ENCODE measurements around the gene TJP2.

TJP2 gene

DNA sequence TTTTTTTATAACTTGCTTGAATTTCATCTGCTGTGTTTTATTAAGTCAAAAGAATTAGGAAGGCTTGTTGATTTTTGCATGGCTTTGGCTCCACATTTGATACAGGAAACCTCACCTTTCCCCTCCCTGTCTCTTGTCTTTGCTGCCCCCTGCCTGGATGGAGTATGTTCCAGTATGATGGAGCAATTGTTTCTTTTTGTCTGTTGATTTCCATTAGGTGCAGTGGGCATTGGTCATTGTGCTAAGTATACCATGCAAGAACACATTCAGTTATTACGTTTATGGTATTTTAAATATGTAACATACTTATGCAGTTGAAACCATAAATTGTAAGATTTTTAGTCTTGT is 19.6 kb downstream of the TJP2 start:
- DNase-seq, result no peak

DNA sequence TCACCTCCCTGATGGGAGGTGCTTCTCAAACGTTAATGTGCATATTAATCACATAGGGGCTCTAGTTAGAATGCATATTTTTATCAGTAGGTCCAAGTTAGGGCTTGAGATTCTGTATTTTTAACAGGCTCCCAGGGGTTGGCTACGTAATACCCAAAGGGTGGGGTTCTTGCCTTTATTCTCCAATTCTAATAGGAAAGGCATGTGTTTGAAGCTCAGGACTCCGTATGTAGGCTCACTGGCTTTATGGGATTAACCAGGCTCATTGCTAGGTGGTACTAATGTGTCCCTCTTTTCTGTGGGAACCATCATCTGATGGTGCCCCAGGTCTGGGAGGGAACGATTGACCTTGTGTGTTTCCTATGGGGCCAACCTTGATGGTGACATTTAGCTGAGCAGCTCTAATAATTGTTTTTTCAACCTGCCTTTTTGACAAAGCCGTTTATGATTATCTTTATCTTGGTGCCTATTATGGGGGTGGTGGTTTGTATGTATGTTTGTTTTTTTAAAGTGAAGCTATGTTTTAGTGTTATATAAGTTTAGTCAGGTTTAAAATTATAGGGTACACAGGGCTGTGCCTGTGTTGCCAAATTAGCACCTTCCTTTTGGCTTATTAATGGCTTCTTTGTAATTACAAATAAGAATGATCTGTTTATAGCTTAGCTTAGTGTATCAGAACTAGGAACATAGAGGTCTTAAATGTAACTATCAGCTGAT is 20.8 kb downstream of the TJP2 start:
- no peak for DNase-seq

DNA sequence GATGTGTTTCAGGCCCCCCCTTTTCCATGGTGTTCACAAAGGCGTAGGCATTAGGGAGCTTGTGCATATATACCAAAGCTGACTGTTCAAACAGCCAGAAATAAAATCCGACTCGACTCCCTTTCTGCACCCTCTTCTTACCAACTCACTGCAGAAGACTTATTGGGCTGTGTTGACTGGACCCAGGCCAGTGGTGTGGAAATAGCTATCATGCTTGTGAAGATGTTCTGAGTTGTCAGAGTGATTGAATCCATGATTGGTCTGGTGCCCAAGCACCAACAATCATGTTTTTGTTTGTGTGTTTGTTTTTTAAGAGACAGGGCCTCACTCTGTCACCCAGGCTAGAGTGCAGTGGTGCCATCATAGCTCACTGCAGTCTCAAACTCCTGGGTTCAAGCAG is 21.6 kb downstream of the TJP2 start:
- DNase-seq, result no peak

DNA sequence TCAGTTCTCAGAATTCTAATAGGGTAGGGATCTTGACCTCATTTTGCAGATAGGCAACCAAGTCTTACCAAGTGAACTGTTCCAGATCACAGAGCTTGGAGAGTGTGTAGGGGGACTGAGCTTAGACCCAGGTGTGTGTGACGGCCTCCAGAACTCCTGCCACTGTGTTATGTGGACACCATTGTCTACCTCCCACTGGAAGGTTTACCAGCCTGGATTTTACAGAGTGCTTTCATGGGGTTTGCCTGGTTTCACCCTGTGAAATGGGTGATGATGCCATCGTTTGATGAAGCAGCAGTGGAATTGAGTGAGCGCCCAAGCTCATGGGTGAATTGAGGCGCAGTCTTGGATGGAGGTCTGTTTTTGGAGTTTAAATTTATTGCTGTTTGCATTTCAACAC is 23.6 kb downstream of the TJP2 start:
- no peak for DNase-seq

DNA sequence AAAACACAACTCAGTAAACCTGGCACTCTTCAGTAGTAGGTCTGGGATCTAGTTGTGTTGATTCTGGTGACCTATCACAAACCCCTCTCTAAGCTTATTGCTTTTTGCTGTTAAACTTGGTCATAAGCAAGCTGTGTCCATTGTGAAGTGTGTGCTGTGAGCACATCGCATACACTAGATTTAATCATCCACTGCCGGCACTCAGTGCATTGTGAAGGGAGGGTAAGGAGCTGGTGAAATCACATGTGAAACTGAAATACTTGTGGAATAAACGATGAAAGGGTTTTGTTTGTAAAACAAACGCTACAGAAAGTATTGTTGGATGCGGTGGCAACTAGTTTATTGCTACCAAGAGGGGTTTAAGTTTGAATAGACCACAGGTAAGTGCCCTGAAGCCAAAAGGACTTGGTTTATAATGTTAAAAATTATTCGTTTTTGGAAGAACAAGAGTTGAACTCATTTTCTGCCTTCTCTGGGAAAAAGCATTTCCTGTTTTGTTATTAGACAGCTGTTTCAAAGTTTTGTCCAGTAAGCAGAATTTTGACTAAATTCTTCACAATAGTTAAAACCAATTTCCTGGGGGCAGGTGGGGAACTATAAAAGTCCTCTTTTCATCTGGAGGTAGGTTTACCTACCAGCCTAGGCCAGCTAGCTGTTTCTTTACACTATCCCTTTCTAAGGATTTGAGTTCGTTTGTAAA is 24.6 kb downstream of the TJP2 start:
- no peak for DNase-seq

DNA sequence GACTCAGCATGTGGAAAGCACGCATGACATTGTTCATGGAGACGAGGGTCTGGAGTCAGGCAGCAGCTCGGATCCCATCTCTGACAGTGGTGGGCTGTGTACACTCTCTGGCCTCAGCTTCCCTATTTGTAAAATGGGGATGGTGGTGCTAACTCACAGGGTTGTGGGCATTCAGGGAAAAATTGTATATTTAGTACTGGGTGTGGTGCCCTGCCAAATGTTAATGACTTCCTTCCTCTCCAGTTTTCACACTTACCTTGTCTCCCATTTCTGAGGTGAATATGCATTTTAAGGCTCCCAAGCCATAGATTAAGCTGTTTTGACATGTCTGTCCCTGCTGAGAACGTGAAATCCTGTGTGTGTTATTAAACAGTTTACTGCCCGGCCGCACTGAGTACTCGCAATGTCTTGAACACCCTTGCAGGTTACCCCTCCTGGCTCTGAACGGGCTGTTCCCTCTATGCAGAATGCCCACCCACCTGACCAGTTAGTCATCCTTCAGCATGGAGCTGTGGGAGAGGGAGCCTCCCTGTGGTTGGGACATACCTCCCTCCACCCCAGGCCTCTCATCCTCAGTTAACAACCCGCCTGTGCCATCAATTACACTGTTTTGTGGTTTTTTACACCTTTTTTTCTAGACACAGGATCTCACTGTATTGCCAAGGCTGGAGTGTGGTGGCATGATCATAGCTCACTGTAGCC is 25.8 kb downstream of the TJP2 start:
- no peak for DNase-seq

DNA sequence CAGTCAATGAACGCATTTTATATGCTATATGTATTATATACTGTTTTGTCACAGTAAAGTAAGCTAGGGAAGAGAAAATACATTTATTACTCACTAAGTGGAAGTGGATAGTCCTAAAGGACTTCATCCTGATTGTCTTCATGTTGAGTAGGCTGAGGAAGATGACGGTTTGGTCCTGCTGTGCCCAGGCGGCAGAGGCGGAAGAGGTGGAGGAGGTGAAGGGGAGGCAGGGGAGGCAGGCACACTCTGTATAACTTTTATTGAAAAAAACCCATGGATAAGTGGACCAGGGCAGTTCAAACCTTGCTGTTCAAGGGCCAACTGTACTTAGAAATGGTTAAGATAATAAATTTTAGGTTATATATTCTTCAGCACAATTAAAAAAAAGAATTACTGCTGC is 28.5 kb downstream of the TJP2 start:
- no peak for DNase-seq

DNA sequence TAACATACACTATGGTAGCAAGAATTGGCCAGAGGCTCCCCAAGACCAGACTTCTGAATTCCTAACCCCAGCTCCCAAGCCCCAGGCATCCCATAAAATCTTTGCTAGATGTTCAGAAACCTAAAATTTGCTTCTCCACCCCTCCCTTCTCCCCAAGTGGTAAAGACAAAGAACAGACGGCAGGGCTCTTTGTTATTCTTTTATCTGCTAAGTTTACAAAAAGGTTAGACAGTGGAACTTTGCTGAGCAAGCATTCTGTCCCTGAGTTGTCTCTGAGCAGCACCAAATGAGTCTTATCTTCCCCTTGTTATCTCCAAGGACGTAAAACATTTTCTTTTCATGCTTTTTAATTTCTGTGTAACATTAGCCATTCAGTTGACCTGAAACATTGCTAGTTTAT is 30.2 kb downstream of the TJP2 start:
- no peak for DNase-seq

DNA sequence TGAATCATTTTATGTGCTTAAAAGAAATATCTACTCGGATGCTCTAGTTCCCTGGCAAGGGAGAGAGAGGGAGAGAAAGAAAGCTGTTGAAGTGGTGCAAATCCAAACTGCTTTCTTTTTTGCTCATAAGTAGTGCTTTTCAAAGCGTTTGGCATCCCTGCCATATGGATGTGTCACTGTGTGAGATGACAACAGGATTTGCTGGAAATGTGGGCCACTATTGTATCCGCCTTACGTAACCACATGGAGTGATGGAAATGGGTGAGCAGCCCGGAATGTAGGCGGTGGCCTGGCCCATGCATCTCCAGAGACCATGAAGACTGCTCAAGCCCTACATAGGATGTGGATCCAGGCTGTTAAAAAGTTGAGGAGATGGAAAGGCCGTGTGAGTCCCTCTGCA is 30.8 kb downstream of the TJP2 start:
- DNase-seq, result no peak

DNA sequence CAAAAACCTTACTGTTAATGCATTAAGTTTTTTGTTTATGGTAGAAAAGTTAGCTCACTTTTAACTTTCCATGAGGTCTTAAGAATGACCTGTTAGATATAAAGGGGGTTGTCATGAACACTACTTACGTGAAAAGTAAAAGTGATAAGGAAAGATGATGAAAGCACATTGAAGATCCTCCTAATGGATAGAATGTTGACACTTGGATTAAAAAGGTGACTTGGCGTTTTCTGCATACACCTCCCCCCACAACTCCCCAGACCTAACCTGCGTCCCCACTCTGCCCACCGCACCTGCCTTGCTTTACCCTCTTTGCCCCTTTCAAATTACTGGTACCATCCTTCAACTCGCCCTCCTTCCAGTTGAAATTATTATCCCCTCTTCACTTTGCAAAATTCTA is 32.0 kb downstream of the TJP2 start:
- no peak for DNase-seq

DNA sequence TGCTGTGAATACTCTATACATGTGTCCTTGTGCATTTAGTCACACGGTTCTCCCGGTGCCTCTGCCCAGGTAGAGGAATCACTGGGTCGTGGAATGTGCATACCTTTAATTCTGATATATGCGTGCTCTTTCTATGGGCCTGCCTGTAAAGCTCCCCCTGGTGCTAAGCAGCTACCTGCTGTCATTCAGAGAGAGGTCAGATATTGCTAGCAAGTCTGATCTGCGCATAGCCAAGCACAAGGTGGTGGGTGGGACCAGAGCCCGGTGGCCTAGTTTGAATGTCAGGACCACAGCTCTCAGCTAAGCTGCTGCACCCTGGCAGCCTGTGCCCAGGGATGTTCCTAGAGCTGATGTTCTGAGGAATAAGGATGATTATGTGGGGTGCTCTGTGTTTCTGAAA is 33.4 kb downstream of the TJP2 start:
- DNase-seq, result no peak

DNA sequence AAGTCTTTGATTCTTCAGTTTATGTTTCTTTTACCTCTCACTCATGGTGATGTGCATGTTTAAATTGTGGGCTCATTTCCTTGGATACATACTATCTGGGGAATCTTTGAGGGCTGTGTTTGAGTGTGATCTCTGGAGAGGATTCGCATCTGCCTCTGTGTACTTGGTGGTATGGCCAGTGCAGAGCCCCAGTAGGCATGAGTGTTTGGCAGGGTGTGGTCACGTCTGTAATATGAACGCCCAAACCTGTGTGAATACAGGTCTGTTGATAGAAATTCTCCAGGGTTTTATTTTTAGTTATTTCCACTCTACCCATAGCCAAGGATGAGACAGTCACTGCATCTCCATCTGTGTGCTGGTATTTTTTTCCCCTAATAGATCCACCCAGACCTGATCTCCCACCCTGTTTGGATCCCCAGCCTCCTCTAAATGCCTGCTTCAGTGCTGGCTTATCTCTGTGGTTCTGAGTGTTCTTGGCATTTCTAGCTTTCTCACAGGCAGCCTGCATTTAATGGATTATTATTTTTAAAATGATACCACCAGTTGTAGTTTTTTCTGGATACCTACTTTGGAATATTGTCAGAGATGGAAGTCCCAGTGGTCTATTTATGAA is 37.5 kb downstream of the TJP2 start:
- DNase-seq, result no peak

DNA sequence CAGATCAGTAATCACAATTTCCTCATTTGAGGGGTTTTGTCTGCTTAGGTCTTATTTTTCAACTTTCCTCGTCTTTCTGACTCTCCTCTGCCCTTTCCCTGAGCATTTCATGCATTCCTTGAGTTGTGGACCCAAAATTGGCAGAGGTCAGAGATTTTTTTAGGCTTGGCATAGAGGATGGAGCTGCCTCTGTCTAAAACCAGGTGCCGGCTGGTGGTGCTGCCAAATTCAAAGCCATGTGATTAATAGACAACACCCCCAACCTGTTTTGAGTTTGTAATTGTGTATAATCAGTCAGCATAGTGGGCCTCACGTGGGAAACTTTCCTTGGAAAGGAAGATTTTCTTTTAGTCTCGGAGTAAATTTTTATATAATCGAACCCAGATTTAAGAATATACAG is 39.6 kb downstream of the TJP2 start:
- no peak for DNase-seq

DNA sequence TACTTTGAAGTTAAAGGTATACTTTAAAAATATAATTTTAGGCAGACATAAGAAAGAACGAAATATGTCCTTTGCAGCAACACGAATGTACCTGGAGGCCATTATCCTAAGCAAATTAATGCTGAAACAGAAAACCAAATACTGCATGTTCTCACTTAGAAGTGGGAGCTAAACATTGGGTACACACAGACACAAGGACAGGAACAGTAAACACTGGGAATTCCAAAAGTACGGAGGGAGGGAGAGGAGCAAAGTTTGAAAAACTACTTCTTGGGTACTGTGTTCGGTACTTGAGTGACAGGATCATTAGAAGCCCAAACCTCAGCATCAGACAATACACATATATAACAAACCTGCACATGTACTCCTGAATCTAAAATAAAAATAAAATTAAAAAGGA is 40.9 kb downstream of the TJP2 start:
- no peak for DNase-seq

DNA sequence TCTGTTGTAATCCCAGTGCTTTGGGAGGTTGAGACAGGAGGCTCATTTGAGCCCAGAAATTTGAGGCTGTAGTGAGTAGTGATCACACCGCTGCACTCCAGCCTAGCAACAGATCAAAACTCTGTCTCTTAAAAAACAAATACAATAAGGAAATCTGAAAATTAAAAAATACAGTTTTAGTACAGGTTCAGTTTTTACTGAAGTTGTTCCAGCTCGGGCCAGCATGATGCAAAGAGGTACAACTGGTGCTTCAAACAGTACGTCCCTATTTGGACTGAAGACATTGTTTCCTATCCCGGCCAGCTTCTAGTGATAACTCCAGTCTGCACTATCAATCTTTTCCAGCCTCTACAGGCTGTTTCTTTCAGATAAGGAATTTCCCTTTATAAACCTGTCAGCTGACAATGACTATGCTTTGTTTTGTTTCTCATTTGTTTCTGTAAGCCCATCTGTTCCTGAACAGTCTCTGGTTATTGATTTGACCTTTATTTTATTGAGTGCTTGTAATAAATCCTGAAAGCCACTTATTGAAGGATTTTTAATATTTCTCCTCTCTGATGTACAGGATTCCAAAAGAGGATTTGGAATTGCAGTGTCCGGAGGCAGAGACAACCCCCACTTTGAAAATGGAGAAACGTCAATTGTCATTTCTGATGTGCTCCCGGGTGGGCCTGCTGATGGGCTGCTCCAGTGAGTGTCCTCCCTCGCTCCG is 41.9 kb downstream of the TJP2 start:
- DNase-seq, result no peak

DNA sequence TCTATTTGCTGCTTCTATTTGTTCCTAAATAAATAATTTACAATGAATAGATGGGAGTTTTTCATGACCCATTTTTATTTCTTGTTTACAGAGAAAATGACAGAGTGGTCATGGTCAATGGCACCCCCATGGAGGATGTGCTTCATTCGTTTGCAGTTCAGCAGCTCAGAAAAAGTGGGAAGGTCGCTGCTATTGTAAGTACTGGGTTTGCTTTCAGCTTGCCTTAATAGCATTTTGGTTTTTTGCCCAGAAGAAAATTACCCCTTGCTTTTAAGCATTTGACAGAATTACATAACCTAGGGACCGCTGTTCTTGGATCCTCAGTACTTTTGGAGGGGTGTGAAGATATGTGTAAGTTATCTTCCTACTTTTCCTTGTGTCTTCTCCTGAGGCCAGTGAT is 44.1 kb downstream of the TJP2 start:
- DNase-seq, result no peak

DNA sequence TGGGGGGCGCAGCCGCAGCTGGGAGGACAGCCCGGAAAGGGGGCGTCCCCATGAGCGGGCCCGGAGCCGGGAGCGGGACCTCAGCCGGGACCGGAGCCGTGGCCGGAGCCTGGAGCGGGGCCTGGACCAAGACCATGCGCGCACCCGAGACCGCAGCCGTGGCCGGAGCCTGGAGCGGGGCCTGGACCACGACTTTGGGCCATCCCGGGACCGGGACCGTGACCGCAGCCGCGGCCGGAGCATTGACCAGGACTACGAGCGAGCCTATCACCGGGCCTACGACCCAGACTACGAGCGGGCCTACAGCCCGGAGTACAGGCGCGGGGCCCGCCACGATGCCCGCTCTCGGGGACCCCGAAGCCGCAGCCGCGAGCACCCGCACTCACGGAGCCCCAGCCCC is 47.0 kb downstream of the TJP2 start:
- no peak for DNase-seq

DNA sequence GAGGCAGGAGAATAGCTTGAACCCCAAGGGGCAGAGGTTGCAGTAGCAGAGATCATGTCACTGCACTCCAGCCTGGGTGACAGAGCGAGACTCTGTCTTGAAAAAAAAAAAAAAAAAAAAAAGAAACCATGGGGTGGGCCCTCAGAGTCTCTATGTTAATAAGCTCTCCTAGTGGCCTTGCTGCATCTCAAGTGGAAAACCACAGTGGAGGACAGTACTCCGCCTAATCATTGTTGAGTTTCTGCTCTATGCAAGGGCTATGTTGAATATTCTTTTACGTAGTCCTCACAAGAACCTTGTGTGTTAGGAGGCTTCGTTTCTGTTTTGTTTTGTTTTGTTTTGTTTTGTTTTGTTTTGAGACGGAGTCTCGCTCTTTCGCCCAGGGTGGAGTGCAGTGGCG is 48.9 kb downstream of the TJP2 start:
- DNase-seq, result no peak

DNA sequence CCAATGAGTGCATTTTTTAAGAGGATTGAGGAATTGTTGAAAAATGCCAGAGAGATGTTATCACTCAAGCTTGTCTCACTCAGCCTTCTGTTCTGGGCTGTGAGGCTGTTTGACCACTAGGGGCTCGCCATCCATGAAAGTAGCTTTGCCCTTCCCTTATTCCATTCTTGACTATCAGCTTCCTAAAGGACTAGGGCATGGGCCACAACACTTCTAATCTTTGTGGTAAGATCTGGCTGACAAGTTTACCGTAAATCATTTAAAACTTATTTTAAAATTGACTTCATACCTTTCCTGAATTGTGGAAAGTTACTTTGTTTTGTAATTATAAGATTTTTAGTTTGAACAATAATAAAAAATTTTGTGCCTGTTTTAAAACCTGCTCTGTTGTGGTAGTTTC is 49.5 kb downstream of the TJP2 start:
- DNase-seq, result peak; percentile 1 to 15

DNA sequence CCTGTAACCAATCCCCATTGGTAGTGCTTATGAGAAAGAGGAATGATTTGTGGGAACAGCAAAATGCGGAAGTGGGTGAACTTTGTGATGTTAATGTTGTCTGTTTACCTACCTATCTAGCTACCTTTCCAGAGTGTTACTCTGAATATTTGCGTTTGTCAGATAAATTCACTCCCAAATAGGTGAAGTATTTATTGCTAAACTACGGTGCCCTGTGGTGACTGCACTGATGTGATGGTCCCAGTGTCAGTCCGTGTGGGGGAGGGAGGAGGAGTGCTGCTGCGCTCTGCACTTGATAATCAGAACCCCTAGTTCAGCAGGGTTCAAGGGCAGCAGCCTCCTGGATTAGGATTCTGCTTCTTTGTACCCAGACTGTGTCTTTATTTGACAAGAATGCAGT is 55.3 kb downstream of the TJP2 start:
- DNase-seq, result no peak

DNA sequence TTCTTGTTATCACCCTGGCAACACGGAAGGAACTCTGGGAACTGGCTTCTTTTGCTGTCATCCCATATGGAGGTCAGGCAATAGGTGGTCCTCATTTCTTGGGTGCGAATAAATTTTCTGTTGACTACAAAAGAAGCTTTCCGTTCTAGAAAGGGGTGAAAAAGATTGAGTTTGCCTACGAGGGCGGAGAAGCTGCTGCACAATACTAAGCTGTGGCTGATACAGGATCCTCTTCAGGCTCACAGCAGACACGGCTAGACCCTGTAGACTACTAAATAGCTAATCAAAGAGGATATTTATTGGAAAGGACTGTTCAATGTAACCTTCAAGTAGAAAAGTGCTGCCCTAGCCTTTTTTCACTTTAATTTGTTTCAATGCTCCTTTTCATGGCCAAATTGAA is 58.1 kb downstream of the TJP2 start:
- DNase-seq, result no peak

DNA sequence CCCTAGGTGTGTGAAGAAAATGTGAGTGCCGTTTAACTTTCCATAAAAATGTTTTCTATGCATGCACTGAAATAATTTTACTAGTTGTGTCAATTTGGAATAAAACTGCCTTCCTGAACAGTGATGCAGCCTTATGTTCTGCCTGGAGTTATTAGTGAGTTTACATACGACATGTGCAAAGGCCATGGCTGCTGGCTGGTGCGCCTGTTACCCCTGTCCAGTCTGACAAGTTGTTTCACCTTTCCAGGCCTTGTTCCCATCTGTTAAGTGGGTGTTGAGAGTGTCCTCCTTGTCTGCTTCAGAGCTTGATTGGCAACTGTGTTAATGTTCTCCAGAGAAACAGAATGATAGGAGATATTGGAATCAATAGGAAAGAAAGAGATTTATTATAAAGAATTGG is 60.6 kb downstream of the TJP2 start:
- DNase-seq, result no peak

DNA sequence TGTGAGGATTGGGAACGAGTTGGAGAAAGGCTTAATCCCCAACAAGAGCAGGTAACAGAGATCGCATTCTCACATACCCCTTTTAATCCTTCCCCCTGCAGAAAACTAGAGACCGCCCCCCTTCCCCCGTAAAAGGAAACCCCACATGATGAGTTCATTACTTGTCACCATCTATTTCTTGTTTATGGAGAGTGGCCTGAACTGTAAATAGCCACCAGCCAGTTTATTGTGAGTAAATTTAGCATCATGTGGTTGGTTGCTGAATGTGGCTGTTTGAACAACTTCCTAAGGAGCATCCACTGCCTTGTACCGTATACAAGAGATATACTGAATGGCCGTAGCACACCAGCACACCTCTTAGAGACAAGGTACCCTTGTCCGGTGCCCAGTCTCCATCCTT is 62.1 kb downstream of the TJP2 start:
- no peak for DNase-seq

Measured in AML-193 (cell line).